ENCODE measurements around the gene MRPL28. TPM values are rescaled to one million over a fixed set of nuclear protein-coding genes. Genes with fewer than 3 reads are reported as not detected.

Gene MRPL28
- total RNA-seq, 1 donor = 55.4 TPM

GRCh38 chr16:398561-399339, 28.4 kb upstream of the MRPL28 start:
- H3K27ac ChIP-seq (ENCODE audit: low read depth, low read length) = no peak overlapping the region
- peak; percentile 80 for DNase-seq (ENCODE audit: insufficient read length, low spot score, missing footprints)
- H3K4me2 ChIP-seq (ENCODE audit: insufficient read depth, low read length) = peak overlapping the region; percentile 61
- no peak overlapping the region for H3K4me3 ChIP-seq (ENCODE audit: insufficient read depth, low read length)
- H3K4me1 ChIP-seq (ENCODE audit: insufficient read depth, low read length) = peaks cover 9% of the 10 kb centered on the region
- H3K9me3 ChIP-seq (ENCODE audit: low read depth, low read length) = no peaks in the 10 kb centered on the region
- peaks cover 17% of the 10 kb centered on the region for H3K79me2 ChIP-seq (ENCODE audit: insufficient read depth, low read length)
- TF ChIP-seq CTCF (IDR thresholded peaks at IDR 0.05; ENCODE audit: extremely low read depth, low read depth, low read length) = no peak
- H4K20me1 ChIP-seq (ENCODE audit: insufficient read depth, low read length) = peaks cover 7% of the 10 kb centered on the region
- peaks cover 6% of the 10 kb centered on the region for H3K36me3 ChIP-seq (ENCODE audit: insufficient read depth, low read length)
- H3K27me3 ChIP-seq (ENCODE audit: insufficient read depth, low read length) = no peaks in the 10 kb centered on the region
- no peak overlapping the region for H2AFZ ChIP-seq (ENCODE audit: low read length)

- Histone ChIP-seq H3K4me2 (ENCODE audit: insufficient read depth, low read length) (peak overlapping the region; percentile 61), H3K4me3 (ENCODE audit: insufficient read depth, low read length) (peak overlapping the region; percentile 43)
- TF ChIP-seq CTCF (IDR thresholded peaks at IDR 0.05; ENCODE audit: extremely low read depth, low read depth, low read length) = peak; percentile 41
These were observed 27.5 kb upstream of the MRPL28 start for GRCh38 chr16:397736-398332.

DNA sequence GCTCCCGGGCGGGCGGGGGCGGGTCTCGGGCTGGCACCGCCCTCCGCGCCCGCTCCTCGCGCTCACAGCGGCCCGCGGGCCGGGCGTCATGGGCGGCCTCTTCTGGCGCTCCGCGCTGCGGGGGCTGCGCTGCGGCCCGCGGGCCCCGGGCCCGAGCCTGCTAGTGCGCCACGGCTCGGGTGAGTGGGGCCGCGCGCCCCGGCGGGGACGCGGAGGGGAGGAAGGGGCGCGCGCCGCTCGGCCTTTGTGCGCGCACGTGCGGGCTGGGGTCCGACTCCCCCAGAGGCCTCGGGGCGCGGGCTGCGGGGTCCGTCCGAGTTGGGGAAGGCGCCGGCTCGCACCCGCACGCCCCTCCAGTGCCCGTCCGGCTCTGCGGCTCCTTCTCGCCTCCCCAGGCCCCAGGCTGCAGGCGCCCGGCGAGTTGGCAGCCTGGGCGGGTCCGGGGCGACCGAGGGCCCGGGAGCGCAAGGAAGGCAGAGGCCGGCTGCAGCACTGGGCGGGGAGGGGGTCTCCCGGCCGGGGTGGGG, 26.9 kb upstream of the MRPL28 start, which contains the start of gene NME4:
Gene NME4, plus strand, starts transcription at position 65 of the 527 bp plus-strand sequence. Its CDS starts 24 bp downstream, at position 89.
- H4K20me1 ChIP-seq (ENCODE audit: insufficient read depth, low read length) = peaks cover 7% of the 10 kb centered on the region
- no peaks in the 10 kb centered on the region for H3K9me3 ChIP-seq (ENCODE audit: low read depth, low read length)
- H3K79me2 ChIP-seq (ENCODE audit: insufficient read depth, low read length) = peaks cover 7% of the 10 kb centered on the region
- H3K36me3 ChIP-seq (ENCODE audit: insufficient read depth, low read length) = peaks cover 6% of the 10 kb centered on the region
- H2AFZ ChIP-seq (ENCODE audit: low read length) = peak within 1 kb of the TSS; percentile 92
- peaks cover 6% of the 10 kb centered on the region for H3K4me1 ChIP-seq (ENCODE audit: insufficient read depth, low read length)
- H3K4me3 ChIP-seq (ENCODE audit: insufficient read depth, low read length) = peak within 1 kb of the TSS; percentile 73
- H3K4me2 ChIP-seq (ENCODE audit: insufficient read depth, low read length) = peak within 1 kb of the TSS; percentile 89
- TF ChIP-seq CTCF (IDR thresholded peaks at IDR 0.05; ENCODE audit: extremely low read depth, low read depth, low read length) = no peak
- peak within 1 kb of the TSS; percentile 23 for H3K27ac ChIP-seq (ENCODE audit: low read depth, low read length)
- peak; percentile 97 for DNase-seq (ENCODE audit: insufficient read length, low spot score, missing footprints)
- H3K27me3 ChIP-seq (ENCODE audit: insufficient read depth, low read length) = no peaks in the 10 kb centered on the region

More at GRCh38 chr16:397736-398332, 27.5 kb upstream of the MRPL28 start:
- Histone ChIP-seq H3K4me1 (ENCODE audit: insufficient read depth, low read length) (peaks cover 9% of the 10 kb centered on the region), H3K27me3 (ENCODE audit: insufficient read depth, low read length) (no peaks in the 10 kb centered on the region), H2AFZ (ENCODE audit: low read length) (no peak overlapping the region), H3K36me3 (ENCODE audit: insufficient read depth, low read length) (peaks cover 6% of the 10 kb centered on the region), H3K9me3 (ENCODE audit: low read depth, low read length) (no peaks in the 10 kb centered on the region), H3K79me2 (ENCODE audit: insufficient read depth, low read length) (peaks cover 10% of the 10 kb centered on the region), H3K27ac (ENCODE audit: low read depth, low read length) (peak overlapping the region; percentile 23), H4K20me1 (ENCODE audit: insufficient read depth, low read length) (peaks cover 7% of the 10 kb centered on the region)
- DNase-seq (ENCODE audit: insufficient read length, low spot score, missing footprints) = peak; percentile 99

- H3K4me3 ChIP-seq (ENCODE audit: insufficient read depth, low read length) = peak overlapping the region; percentile 66
- H3K9me3 ChIP-seq (ENCODE audit: low read depth, low read length) = no peaks in the 10 kb centered on the region
- TF ChIP-seq CTCF (IDR thresholded peaks at IDR 0.05; ENCODE audit: extremely low read depth, low read depth, low read length) = no peak
- H3K4me2 ChIP-seq (ENCODE audit: insufficient read depth, low read length) = peak overlapping the region; percentile 89
- peaks cover 6% of the 10 kb centered on the region for H3K36me3 ChIP-seq (ENCODE audit: insufficient read depth, low read length)
- H2AFZ ChIP-seq (ENCODE audit: low read length) = peak overlapping the region; percentile 92
- peaks cover 6% of the 10 kb centered on the region for H3K4me1 ChIP-seq (ENCODE audit: insufficient read depth, low read length)
- H3K79me2 ChIP-seq (ENCODE audit: insufficient read depth, low read length) = peaks cover 7% of the 10 kb centered on the region
- H3K27me3 ChIP-seq (ENCODE audit: insufficient read depth, low read length) = no peaks in the 10 kb centered on the region
- peaks cover 7% of the 10 kb centered on the region for H4K20me1 ChIP-seq (ENCODE audit: insufficient read depth, low read length)
- peak; percentile 98 for DNase-seq (ENCODE audit: insufficient read length, low spot score, missing footprints)
- no peak overlapping the region for H3K27ac ChIP-seq (ENCODE audit: low read depth, low read length)
These were observed 26.3 kb upstream of the MRPL28 start for GRCh38 chr16:396605-397004.

Measured in osteoblast (primary cell).